GM12878 (cell line): ENCODE measurements around the gene NR1I3.

Experiments
- CTCF ChIP-seq, 3 experiments: IDR thresholded peaks in 2 of 3; conservative IDR thresholded peaks in 1 of 3; 2 replicates each; pipeline ENCODE4 v1.5.1; 2011; ENCODE audit warnings: low read depth in 3 of 3, low read length in 3 of 3, mild to moderate bottlenecking in 3 of 3, control low read depth in 2 of 3, moderate library complexity in 2 of 3, inconsistent platforms in 1 of 3, mixed read lengths in 1 of 3; ENCODE audit not compliant: control insufficient read depth in 2 of 3, insufficient read depth in 1 of 3; ENCODE audit errors: extremely low read depth in 1 of 3
- MXI1 ChIP-seq: fragments of 150-350 bp; IDR thresholded peaks from 2 replicates; pipeline ENCODE4 v1.6.1; 2011; ENCODE audit warnings: low read depth, mild to moderate bottlenecking, inconsistent platforms, low read length, improper control_type of control experiment
- RELA ChIP-seq: fragments of 450-650 bp; IDR thresholded peaks from 2 replicates; pipeline ENCODE4 v1.8.0; 2014; ENCODE audit warnings: borderline replicate concordance; ENCODE audit not compliant: partially characterized antibody
- REST ChIP-seq: IDR thresholded peaks from 2 replicates; pipeline ENCODE4 v1.6.1; 2012; ENCODE audit warnings: mild to moderate bottlenecking, low read depth, low read length
- RFX5 ChIP-seq: IDR thresholded peaks from 2 replicates; pipeline ENCODE4 v1.6.1; 2011; ENCODE audit warnings: low read depth, low read length, improper control_type of control experiment
- SREBF1 ChIP-seq: IDR thresholded peaks from 2 replicates; pipeline ENCODE4 v1.6.1; 2012; ENCODE audit warnings: mild to moderate bottlenecking, low read length
- YY1 ChIP-seq: IDR thresholded peaks from 2 replicates; pipeline ENCODE4 v1.6.1; 2011; ENCODE audit warnings: low read depth, mild to moderate bottlenecking, low read length
- ZNF622 ChIP-seq: fragments of 450-650 bp; IDR thresholded peaks from 2 replicates; pipeline ENCODE4 v1.6.1; 2017; ENCODE audit warnings: mild to moderate bottlenecking, inconsistent platforms
- TF ChIP-seq, protein P1 (sequence below): fragments of 450-650 bp; IDR thresholded peaks from 2 replicates; pipeline ENCODE4 v1.6.1; 2018; ENCODE audit warnings: borderline replicate concordance, mild to moderate bottlenecking; ENCODE audit not compliant: partially characterized antibody

- TF ChIP-seq CTCF (IDR thresholded peaks at IDR 0.05 in 2 of 3, conservative IDR thresholded peaks at IDR 0.05 in 1 of 3; ENCODE audit: control insufficient read depth in 2 of 3, extremely low read depth in 1 of 3, insufficient read depth in 1 of 3, low read depth in 3 of 3, low read length in 3 of 3) = no peak
- no peak for TF ChIP-seq RFX5
- TF ChIP-seq MXI1 = no peak
- TF ChIP-seq REST = no peak
- no peak for TF ChIP-seq RELA
- TF ChIP-seq SREBF1 = no peak
- no peak for TF ChIP-seq ZNF622
- TF ChIP-seq YY1 = no peak
- TF ChIP-seq, protein P1, sequence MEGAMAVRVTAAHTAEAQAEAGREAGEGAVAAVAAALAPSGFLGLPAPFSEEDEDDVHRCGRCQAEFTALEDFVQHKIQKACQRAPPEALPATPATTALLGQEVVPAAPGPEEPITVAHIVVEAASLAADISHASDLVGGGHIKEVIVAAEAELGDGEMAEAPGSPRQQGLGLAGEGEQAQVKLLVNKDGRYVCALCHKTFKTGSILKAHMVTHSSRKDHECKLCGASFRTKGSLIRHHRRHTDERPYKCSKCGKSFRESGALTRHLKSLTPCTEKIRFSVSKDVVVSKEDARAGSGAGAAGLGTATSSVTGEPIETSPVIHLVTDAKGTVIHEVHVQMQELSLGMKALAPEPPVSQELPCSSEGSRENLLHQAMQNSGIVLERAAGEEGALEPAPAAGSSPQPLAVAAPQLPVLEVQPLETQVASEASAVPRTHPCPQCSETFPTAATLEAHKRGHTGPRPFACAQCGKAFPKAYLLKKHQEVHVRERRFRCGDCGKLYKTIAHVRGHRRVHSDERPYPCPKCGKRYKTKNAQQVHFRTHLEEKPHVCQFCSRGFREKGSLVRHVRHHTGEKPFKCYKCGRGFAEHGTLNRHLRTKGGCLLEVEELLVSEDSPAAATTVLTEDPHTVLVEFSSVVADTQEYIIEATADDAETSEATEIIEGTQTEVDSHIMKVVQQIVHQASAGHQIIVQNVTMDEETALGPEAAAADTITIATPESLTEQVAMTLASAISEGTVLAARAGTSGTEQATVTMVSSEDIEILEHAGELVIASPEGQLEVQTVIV = no peak
Measured at GRCh38 chr1:161195171-161195570, 42.8 kb downstream of the NR1I3 start.
